ENCODE data around the gene HSP90AB1. TPM values are rescaled to one million over a fixed set of nuclear protein-coding genes. Genes with fewer than 3 reads are reported as not detected.

The HSP90AB1 gene
- total and polyA plus RNA-seq, 9 of the 15 experiments (the other 6 are each of a cell fraction or from before 2014, with no cell fraction given), result 1,780 to 3,358 (median 2,262) TPM

- TF ChIP-seq RBM22 (IDR thresholded peaks at IDR 0.05; ENCODE audit: low read depth, low read length, poor library complexity, severe bottlenecking), result no peak
- TF ChIP-seq ZNF175 (CRISPR knock-in tag; IDR thresholded peaks at IDR 0.05; ENCODE audit: low read depth), result no peak
- no peak for TF ChIP-seq ELK3 (CRISPR knock-in tag; IDR thresholded peaks at IDR 0.05)
- TF ChIP-seq ZNF511 (CRISPR knock-in tag; IDR thresholded peaks at IDR 0.05), result peak; percentile 30; the same call in 1 of the 2 replicates
- no peak for TF ChIP-seq ZNF197 (CRISPR knock-in tag; IDR thresholded peaks at IDR 0.05; ENCODE audit: low read depth)
- no peak for TF ChIP-seq ZNF583 (CRISPR knock-in tag; IDR thresholded peaks at IDR 0.05)
- TF ChIP-seq ZNF76 (CRISPR knock-in tag; IDR thresholded peaks at IDR 0.05; ENCODE audit: borderline replicate concordance), result no peak
- TF ChIP-seq AFF1 (IDR thresholded peaks at IDR 0.05; ENCODE audit: low read depth in 1 of 2, partially characterized antibody in 2 of 2), result peak in 1 of 2 experiments; percentile 86
- TF ChIP-seq MECOM (CRISPR knock-in tag; IDR thresholded peaks at IDR 0.05), result no peak
- TF ChIP-seq ZNF79 (CRISPR knock-in tag; IDR thresholded peaks at IDR 0.05; ENCODE audit: low read depth), result no peak
- no peak for TF ChIP-seq TCF7L2 (IDR thresholded peaks at IDR 0.05; ENCODE audit: low read depth, low read length)
- no peak for TF ChIP-seq CREB1 (IDR thresholded peaks at IDR 0.05)
- no peak for TF ChIP-seq CREB1 (CRISPR knock-in tag; IDR thresholded peaks at IDR 0.05)
- TF ChIP-seq HDAC8 (tag; IDR thresholded peaks at IDR 0.05), result no peak
- no peak for TF ChIP-seq GTF2B (IDR thresholded peaks at IDR 0.05; ENCODE audit: extremely low read depth, insufficient read length)
- TF ChIP-seq IRF1 (CRISPR knock-in tag; IDR thresholded peaks at IDR 0.05; ENCODE audit: borderline replicate concordance), result no peak
- no peak for TF ChIP-seq MBD1 (CRISPR knock-in tag; IDR thresholded peaks at IDR 0.05)
- no peak for TF ChIP-seq COPS2 (conservative IDR thresholded peaks at IDR 0.05)
These were observed 38.8 kb downstream of the HSP90AB1 start (continued) for GRCh38 chr6:44285552-44286284.

All from K562 (cell line).